MCF 10A (cell line): Measurements from ENCODE around the gene PIK3C2G. TPM values are rescaled to one million over a fixed set of nuclear protein-coding genes. Genes with fewer than 3 reads are reported as not detected.
"Not testable (repeated sequence)": the region's sequence is repeated elsewhere in the genome, so short reads cannot be mapped to it uniquely, and the experiment has no call there.

ENCODE experiments used
- BruUV-seq: library from RNA; stranded (reverse); fragments of 400-500 nt; replicated peaks from 2 replicates; lab custom pipeline; 2021; lab: Mats Ljungman, UMichigan
- CTCF ChIA-PET: fragments of 300-600 bp; sonication (Branson Sonifier 250); formaldehyde crosslinking; extraction: SDS; loops from one replicate; lab custom pipeline; 2021; ENCODE audit warnings: antibody characterized with exemption, inconsistent platforms; lab: Yijun Ruan, JAX
- POLR2A ChIA-PET: fragments of 300-600, 350-650 bp; sonication (Branson Sonifier 250); formaldehyde crosslinking; extraction: SDS; loops from one replicate; lab custom pipeline; 2020; ENCODE audit warnings: antibody characterized with exemption, inconsistent platforms; lab: Yijun Ruan, JAX
- DNase-seq: peaks from one replicate; pipeline ENCODE4 v3.0.0-alpha.2; 2018; ENCODE audit not compliant: unreplicated experiment
- H3K27ac Mint-ChIP-seq: one replicate; pipeline ENCODE4 v1.8.0; 2022; ENCODE audit warnings: mild to moderate bottlenecking, low read depth, mixed read lengths; ENCODE audit not compliant: unreplicated experiment
- H3K27me3 Mint-ChIP-seq: one replicate; pipeline ENCODE4 v1.8.0; 2022; ENCODE audit warnings: mixed read lengths; ENCODE audit not compliant: insufficient read depth, unreplicated experiment
- H3K36me3 Mint-ChIP-seq: one replicate; pipeline ENCODE4 v1.8.0; 2022; ENCODE audit warnings: mild to moderate bottlenecking, moderate library complexity, mixed read lengths; ENCODE audit not compliant: insufficient read depth, unreplicated experiment
- H3K4me1 Mint-ChIP-seq: one replicate; pipeline ENCODE4 v1.8.0; 2022; ENCODE audit warnings: mixed read lengths; ENCODE audit not compliant: insufficient read depth, unreplicated experiment
- H3K4me3 Mint-ChIP-seq: one replicate; pipeline ENCODE4 v1.8.0; 2022; ENCODE audit warnings: mild to moderate bottlenecking, moderate library complexity, mixed read lengths; ENCODE audit not compliant: unreplicated experiment
- H3K9me3 Mint-ChIP-seq: one replicate; pipeline ENCODE4 v1.8.0; 2022; ENCODE audit warnings: mixed read lengths; ENCODE audit not compliant: unreplicated experiment
- intact Hi-C: fragments of 100-400 bp; cut with micrococcal nuclease; formaldehyde crosslinking; loops from 2 replicates; pipeline ENCODE4 v1.14.1; 2022
- total RNA-seq: library from RNA; stranded (reverse); gene quantifications from 2 replicates; pipeline ENCODE4 v1.2.3, GENCODE V29; 2022
- TF ChIP-seq, protein P1 (sequence below): fragments of 200-600 bp; IDR thresholded peaks from one replicate; pipeline ENCODE4 v1.8.0; 2022; ENCODE audit warnings: antibody characterized with exemption, mild to moderate bottlenecking; ENCODE audit not compliant: unreplicated experiment

PIK3C2G gene
- total RNA-seq, 1 experiment from 2014 or later: 10.6 TPM

DNA sequence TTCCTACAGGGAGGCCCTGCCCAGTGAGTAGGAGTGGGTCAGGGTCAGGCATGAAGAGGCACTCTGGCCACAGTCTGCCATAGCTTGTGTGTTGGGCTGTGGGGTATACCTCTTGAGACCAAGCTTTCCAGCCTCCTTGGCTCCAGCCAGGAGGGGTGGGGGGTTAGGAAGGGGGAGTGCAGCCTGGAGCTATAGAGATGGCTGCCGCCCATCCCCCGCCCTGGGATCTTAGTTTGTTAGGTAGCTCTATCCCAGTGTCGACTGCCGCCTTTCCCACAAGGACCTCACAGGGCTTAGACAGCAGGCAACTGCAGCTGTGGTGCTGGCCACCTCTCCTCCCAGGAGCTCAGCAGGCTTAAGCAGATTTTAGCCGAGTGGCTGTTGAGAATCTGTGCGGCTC is 260.1 kb downstream of the PIK3C2G start:
- DNase-seq: no peak
- Mint-ChIP-seq H3K27ac (no peak overlapping the region), H3K4me3 (no peak overlapping the region), H3K36me3 (no peaks in the 10 kb centered on the region), H3K27me3 (no peaks in the 10 kb centered on the region), H3K4me1 (no peaks in the 10 kb centered on the region), H3K9me3 (peaks cover 29% of the 10 kb centered on the region)
- intact Hi-C loops: no loop called here
- TF ChIP-seq, protein P1, sequence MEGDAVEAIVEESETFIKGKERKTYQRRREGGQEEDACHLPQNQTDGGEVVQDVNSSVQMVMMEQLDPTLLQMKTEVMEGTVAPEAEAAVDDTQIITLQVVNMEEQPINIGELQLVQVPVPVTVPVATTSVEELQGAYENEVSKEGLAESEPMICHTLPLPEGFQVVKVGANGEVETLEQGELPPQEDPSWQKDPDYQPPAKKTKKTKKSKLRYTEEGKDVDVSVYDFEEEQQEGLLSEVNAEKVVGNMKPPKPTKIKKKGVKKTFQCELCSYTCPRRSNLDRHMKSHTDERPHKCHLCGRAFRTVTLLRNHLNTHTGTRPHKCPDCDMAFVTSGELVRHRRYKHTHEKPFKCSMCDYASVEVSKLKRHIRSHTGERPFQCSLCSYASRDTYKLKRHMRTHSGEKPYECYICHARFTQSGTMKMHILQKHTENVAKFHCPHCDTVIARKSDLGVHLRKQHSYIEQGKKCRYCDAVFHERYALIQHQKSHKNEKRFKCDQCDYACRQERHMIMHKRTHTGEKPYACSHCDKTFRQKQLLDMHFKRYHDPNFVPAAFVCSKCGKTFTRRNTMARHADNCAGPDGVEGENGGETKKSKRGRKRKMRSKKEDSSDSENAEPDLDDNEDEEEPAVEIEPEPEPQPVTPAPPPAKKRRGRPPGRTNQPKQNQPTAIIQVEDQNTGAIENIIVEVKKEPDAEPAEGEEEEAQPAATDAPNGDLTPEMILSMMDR: no peak
- POLR2A ChIA-PET: no interaction called here
- CTCF ChIA-PET: no interaction called here
- BruUV-seq: no TSS peak

DNA sequence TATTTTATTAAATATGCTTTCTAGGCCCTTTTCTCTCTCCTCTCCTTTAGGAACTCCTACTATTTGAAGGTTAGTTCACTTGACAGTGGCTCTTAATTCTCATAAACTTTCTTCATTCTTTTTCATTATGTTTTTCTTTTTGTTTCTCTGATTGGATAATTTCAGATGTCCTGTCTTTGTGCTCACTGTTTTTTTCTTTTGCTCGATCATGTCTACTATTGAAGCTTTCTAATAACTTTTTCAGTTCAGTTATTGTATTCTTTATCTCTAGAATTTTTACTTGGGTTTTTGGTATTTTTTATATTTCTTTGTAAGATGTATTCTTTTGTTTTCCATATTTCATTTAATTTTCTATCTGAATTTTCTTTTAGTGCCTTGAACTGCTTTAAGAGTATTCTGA is 261.5 kb downstream of the PIK3C2G start:
- TF ChIP-seq, protein P1: no peak
- no peaks in the 10 kb centered on the region for H3K4me1 Mint-ChIP-seq
- intact Hi-C loops: no loop called here
- H3K9me3 Mint-ChIP-seq: peaks cover 29% of the 10 kb centered on the region
- no peak for DNase-seq
- H3K4me3 Mint-ChIP-seq: no peak overlapping the region
- no TSS peak for BruUV-seq
- ChIA-PET POLR2A (interaction anchor here (1.0 kb wide), 1 partner anchor 30 kb away, joined by 3 read pairs; no protein-coding TSS in a partner anchor), CTCF (no interaction called here)
- no peaks in the 10 kb centered on the region for H3K36me3 Mint-ChIP-seq
- H3K27ac Mint-ChIP-seq: no peak overlapping the region
- no peaks in the 10 kb centered on the region for H3K27me3 Mint-ChIP-seq

DNA sequence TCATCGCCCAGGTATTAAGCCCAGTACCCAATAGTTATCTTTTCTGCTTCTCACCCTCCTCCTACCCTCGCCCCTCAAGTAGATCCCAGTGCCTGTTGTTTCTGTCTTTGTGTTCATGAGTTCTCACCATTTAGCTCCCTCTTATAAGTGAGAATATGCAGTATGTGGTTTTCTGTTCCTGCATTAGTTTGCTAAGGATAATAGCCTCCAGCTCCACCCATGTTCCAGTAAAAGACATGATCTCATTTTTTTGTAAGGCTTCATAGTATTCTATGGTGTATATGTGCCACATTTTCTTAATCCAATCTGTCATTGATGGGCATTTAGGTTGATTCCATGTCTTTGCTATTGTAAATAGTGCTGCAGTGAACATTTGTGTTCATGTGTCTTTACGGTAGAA is 281.2 kb downstream of the PIK3C2G start:
- POLR2A ChIA-PET, H3K36me3 Mint-ChIP-seq, H3K4me1 Mint-ChIP-seq, BruUV-seq, H3K27ac Mint-ChIP-seq, intact Hi-C loops, DNase-seq, H3K27me3 Mint-ChIP-seq, H3K4me3 Mint-ChIP-seq, H3K9me3 Mint-ChIP-seq: not testable (repeated sequence)
- CTCF ChIA-PET: interaction anchor here (1.2 kb wide), 1 partner anchor 141 kb away, joined by 3 read pairs; no protein-coding TSS in a partner anchor

DNA sequence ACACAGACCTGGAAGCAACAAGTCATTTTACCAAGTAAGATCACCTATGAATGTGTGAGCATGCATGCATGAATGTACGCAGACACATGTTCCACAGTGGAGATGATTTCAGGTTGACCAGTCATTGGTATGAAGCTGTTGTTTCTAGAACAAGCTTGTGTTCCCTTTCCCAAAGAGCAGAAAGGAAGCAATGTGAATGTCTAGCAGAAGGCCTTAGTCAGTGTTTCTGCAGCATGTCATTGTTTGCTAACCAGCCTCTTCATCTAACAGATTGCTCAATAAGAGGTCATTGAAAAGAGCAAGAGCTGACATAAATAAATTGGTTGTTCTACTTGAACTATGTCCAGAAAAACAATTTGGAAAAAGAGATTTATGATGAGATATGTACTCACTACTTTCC is 285.1 kb downstream of the PIK3C2G start:
- peak; percentile 38 for DNase-seq
- BruUV-seq: no TSS peak
- Mint-ChIP-seq H3K9me3 (no peaks in the 10 kb centered on the region), H3K27ac (no peak overlapping the region), H3K4me3 (no peak overlapping the region), H3K4me1 (peaks cover 5% of the 10 kb centered on the region), H3K36me3 (no peaks in the 10 kb centered on the region), H3K27me3 (no peaks in the 10 kb centered on the region)
- ChIA-PET CTCF (no interaction called here), POLR2A (interaction anchor here (1.2 kb wide), 1 partner anchor 54 kb away, joined by 4 read pairs; no protein-coding TSS in a partner anchor)
- intact Hi-C loops: no loop called here
- TF ChIP-seq, protein P1: no peak

DNA sequence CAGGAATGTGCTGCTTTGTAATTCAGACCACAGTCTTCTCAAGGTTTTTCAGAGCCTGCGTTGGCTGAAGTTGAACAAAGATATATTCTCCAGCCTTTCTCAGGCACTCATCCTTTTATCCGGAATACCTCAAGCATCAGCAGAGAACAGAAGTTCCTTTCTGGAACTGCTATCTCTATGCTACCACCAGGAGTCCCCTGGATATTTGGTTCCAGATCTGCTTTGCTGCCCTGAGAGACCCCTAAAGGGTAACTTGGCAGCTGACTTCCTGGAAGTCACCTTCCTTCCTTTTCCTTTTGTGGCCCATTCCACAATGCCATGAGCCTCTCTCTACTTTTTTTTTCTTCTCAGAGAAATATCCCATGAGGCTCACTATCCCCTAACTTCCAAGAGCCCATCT is 288.3 kb downstream of the PIK3C2G start:
- TF ChIP-seq, protein P1: no peak
- no TSS peak for BruUV-seq
- DNase-seq: no peak
- Mint-ChIP-seq H3K36me3 (no peaks in the 10 kb centered on the region), H3K4me1 (peaks cover 5% of the 10 kb centered on the region), H3K27ac (no peak overlapping the region), H3K9me3 (no peaks in the 10 kb centered on the region), H3K4me3 (no peak overlapping the region), H3K27me3 (no peaks in the 10 kb centered on the region)
- POLR2A ChIA-PET: no interaction called here
- CTCF ChIA-PET: no interaction called here
- intact Hi-C loops: no loop called here
